ENCODE measurements around the gene RBL2. TPM values are rescaled to one million over a fixed set of nuclear protein-coding genes. Genes with fewer than 3 reads are reported as not detected.
"Not testable (repeated sequence)": the region's sequence is repeated elsewhere in the genome, so short reads cannot be mapped to it uniquely, and the experiment has no call there.

RBL2 gene
- total RNA-seq, result 100 to 1,000 TPM in 1 of 4 donors, 10 to 100 TPM in 3; 74.9 to 113 (median 82.8) TPM
- polyA plus RNA-seq, result 10 to 100 TPM; 25.0 to 36.0 (median 27.6) TPM

GRCh38 chr16:53434377-53435065 is at the start of gene RBL2:
TSS of gene RBL2 (plus strand) at chr16:53434471. CDS start at chr16:53434557, 86 bp downstream.
- intact Hi-C loops (cut with DNase I), result loop anchor here (2.0 to 10.0 kb wide), 3 partner anchors 68 to 382 kb away; partner anchors contain the start of genes AKTIP, CHD9 and CHD9NB
- peak in 1 of 2 donors; percentile 25 for TF ChIP-seq POLR2A (IDR thresholded peaks at IDR 0.05)
- no peak for TF ChIP-seq CTCF (IDR thresholded peaks at IDR 0.05)
- TF ChIP-seq EP300 (IDR thresholded peaks at IDR 0.05), result no peak
- TF ChIP-seq POLR2AphosphoS5 (IDR thresholded peaks at IDR 0.05), result peak; percentile 51 to 86 (median 84)
- H3K4me1 ChIP-seq, result peaks cover 0 to 28% (median 11%) of the 10 kb centered on the region in 4 donors
- H3K27ac ChIP-seq, result peak within 1 kb of the TSS; percentile 95 to 97 (median 97)
- H3K9me3 ChIP-seq, result no peaks in the 10 kb centered on the region
- no peaks in the 10 kb centered on the region for H3K27me3 ChIP-seq
- H3K4me3 ChIP-seq, result peak within 1 kb of the TSS; percentile 82 to 97 (median 93)
- peak; percentile 92 for DNase-seq
- WGBS, 2 donors, result 0% methylated on average over 89 of the region's 89 CpGs
- no peaks in the 10 kb centered on the region for H3K36me3 ChIP-seq

GRCh38 chr16:53384610-53385009 is 49.7 kb upstream of the RBL2 start:
- H3K9me3 ChIP-seq; DNase-seq; H3K27ac ChIP-seq; intact Hi-C loops (cut with DNase I); H3K27me3 ChIP-seq; H3K36me3 ChIP-seq; H3K4me3 ChIP-seq; H3K4me1 ChIP-seq: not testable (repeated sequence)
- WGBS, 2 donors, result 83 to 98% methylated on average over 8 of the region's 8 CpGs

- 53% methylated on average over 2 of the region's 2 CpGs for WGBS, 2 donors
- no peak for TF ChIP-seq POLR2A (IDR thresholded peaks at IDR 0.05)
- TF ChIP-seq CTCF (IDR thresholded peaks at IDR 0.05), result no peak
- no peak for TF ChIP-seq EP300 (IDR thresholded peaks at IDR 0.05)
- no peak for TF ChIP-seq POLR2AphosphoS5 (IDR thresholded peaks at IDR 0.05)
- intact Hi-C loops (cut with DNase I), result no loop called here
Observed at GRCh38 chr16:53404959-53405358, 29.3 kb upstream of the RBL2 start.

GRCh38 chr16:53412549-53412948 is 21.7 kb upstream of the RBL2 start:
- Histone ChIP-seq H3K27ac (no peak overlapping the region), H3K4me3 (no peak overlapping the region), H3K36me3 (no peaks in the 10 kb centered on the region), H3K4me1 (no peaks in the 10 kb centered on the region), H3K27me3 (no peaks in the 10 kb centered on the region), H3K9me3 (no peaks in the 10 kb centered on the region)
- DNase-seq, result no peak
- TF ChIP-seq POLR2A (IDR thresholded peaks at IDR 0.05), result no peak
- no peak for TF ChIP-seq CTCF (IDR thresholded peaks at IDR 0.05)
- no peak for TF ChIP-seq EP300 (IDR thresholded peaks at IDR 0.05)
- no peak for TF ChIP-seq POLR2AphosphoS5 (IDR thresholded peaks at IDR 0.05)
- 96% methylated on average over 18 of the region's 18 CpGs for WGBS, 2 donors
- intact Hi-C loops (cut with DNase I), result no loop called here

More at GRCh38 chr16:53404959-53405358, 29.3 kb upstream of the RBL2 start:
- H3K27me3 ChIP-seq, result no peaks in the 10 kb centered on the region
- H3K27ac ChIP-seq, result no peak overlapping the region
- H3K9me3 ChIP-seq, result no peaks in the 10 kb centered on the region
- no peak for DNase-seq
- no peaks in the 10 kb centered on the region for H3K36me3 ChIP-seq
- no peak overlapping the region for H3K4me3 ChIP-seq
- no peaks in the 10 kb centered on the region for H3K4me1 ChIP-seq

GRCh38 chr16:53413864-53414263 is 20.4 kb upstream of the RBL2 start:
- H3K9me3 ChIP-seq, result no peaks in the 10 kb centered on the region
- H3K27ac ChIP-seq, result no peak overlapping the region
- no peaks in the 10 kb centered on the region for H3K27me3 ChIP-seq
- no peak for DNase-seq
- intact Hi-C loops (cut with DNase I), result no loop called here
- H3K36me3 ChIP-seq, result no peaks in the 10 kb centered on the region
- no peak overlapping the region for H3K4me3 ChIP-seq
- TF ChIP-seq CTCF (IDR thresholded peaks at IDR 0.05), result no peak
- no peak for TF ChIP-seq POLR2AphosphoS5 (IDR thresholded peaks at IDR 0.05)
- TF ChIP-seq EP300 (IDR thresholded peaks at IDR 0.05), result no peak
- no peak for TF ChIP-seq POLR2A (IDR thresholded peaks at IDR 0.05)
- 95 to 97% methylated on average over 18 of the region's 18 CpGs for WGBS, 2 donors
- H3K4me1 ChIP-seq, result no peaks in the 10 kb centered on the region

Data from sigmoid colon (tissue), 7 donors.